WTC11 (cell line): ENCODE measurements around the gene TKFC. TPM values are rescaled to one million over a fixed set of nuclear protein-coding genes. Genes with fewer than 3 reads are reported as not detected.

Experiments
- ATAC-seq: fragments of 200-7000 bp; cut with Tn5 transposase; 2 replicates; pipeline ENCODE4 v1.10.0; 2021; ENCODE audit warnings: mild to moderate bottlenecking, moderate library complexity
- CTCF ChIA-PET: fragments of 300-600 bp; sonication (Branson Sonifier 250); formaldehyde crosslinking; loops from one replicate; lab custom pipeline; 2021; ENCODE audit warnings: antibody characterized with exemption; lab: Charles Lee
- POLR2A ChIA-PET: fragments of 350-600 bp; sonication (Branson Sonifier 250); formaldehyde crosslinking; loops from one replicate; lab custom pipeline; 2021; ENCODE audit warnings: antibody characterized with exemption; lab: Charles Lee
- DNase-seq: peaks from one replicate; pipeline ENCODE4 v3.0.0; 2021; ENCODE audit warnings: low spot score
- H3K27ac Mint-ChIP-seq: 2 replicates; pipeline ENCODE4 v1.8.0; 2021; ENCODE audit warnings: mixed read lengths
- H3K27me3 Mint-ChIP-seq: 2 replicates; pipeline ENCODE4 v1.8.0; 2021; ENCODE audit warnings: low read depth, mild to moderate bottlenecking, moderate library complexity, mixed read lengths
- H3K36me3 Mint-ChIP-seq: 2 replicates; pipeline ENCODE4 v1.8.0; 2021; ENCODE audit warnings: mixed read lengths
- H3K4me1 Mint-ChIP-seq: 2 replicates; pipeline ENCODE4 v1.8.0; 2022; ENCODE audit warnings: mixed read lengths
- H3K4me3 Mint-ChIP-seq: 2 replicates; pipeline ENCODE4 v1.8.0; 2021; ENCODE audit warnings: mild to moderate bottlenecking, moderate library complexity, mixed read lengths
- H3K9me3 Mint-ChIP-seq: 2 replicates; pipeline ENCODE4 v1.8.0; 2021; ENCODE audit warnings: mixed read lengths
- AFF4 ChIP-seq: sonication (generic); formaldehyde crosslinking; IDR thresholded peaks from 2 replicates; pipeline ENCODE4 v1.8.1; 2023; ENCODE audit warnings: mild to moderate bottlenecking, missing genetic modification reagents, borderline replicate concordance
- ATF1 ChIP-seq: sonication (generic); formaldehyde crosslinking; IDR thresholded peaks from 2 replicates; pipeline ENCODE4 v1.8.1; 2023; ENCODE audit warnings: mild to moderate bottlenecking, moderate library complexity, missing genetic modification reagents
- ATF6 ChIP-seq: sonication (generic); formaldehyde crosslinking; IDR thresholded peaks from 2 replicates; pipeline ENCODE4 v1.8.1; 2023; ENCODE audit warnings: mild to moderate bottlenecking, missing genetic modification reagents
- FOXJ3 ChIP-seq: sonication (generic); formaldehyde crosslinking; IDR thresholded peaks from 2 replicates; pipeline ENCODE4 v1.9.0; 2021; ENCODE audit warnings: missing genetic modification reagents, mild to moderate bottlenecking, borderline replicate concordance
- GABPB1 ChIP-seq: sonication (generic); formaldehyde crosslinking; IDR thresholded peaks from 2 replicates; pipeline ENCODE4 v1.8.1; 2023; ENCODE audit warnings: mild to moderate bottlenecking, missing genetic modification reagents
- HMGA2 ChIP-seq: fragments of 250-450 bp; sonication (Bioruptor Pico); IDR thresholded peaks from 2 replicates; pipeline ENCODE4 v1.4.0; 2021; ENCODE audit warnings: mild to moderate bottlenecking, moderate library complexity
- IRF2 ChIP-seq: sonication (generic); formaldehyde crosslinking; IDR thresholded peaks from 2 replicates; pipeline ENCODE4 v1.8.0; 2022; ENCODE audit warnings: low read depth, missing genetic modification reagents, borderline replicate concordance
- MYBL2 ChIP-seq: sonication (generic); formaldehyde crosslinking; IDR thresholded peaks from 2 replicates; pipeline ENCODE4 v1.8.1; 2023; ENCODE audit warnings: mild to moderate bottlenecking, moderate library complexity, missing genetic modification reagents
- NFE2L1 ChIP-seq: sonication (generic); formaldehyde crosslinking; IDR thresholded peaks from 2 replicates; pipeline ENCODE4 v1.8.1; 2023; ENCODE audit warnings: missing genetic modification reagents
- NFYB ChIP-seq: sonication (generic); formaldehyde crosslinking; conservative IDR thresholded peaks from 2 replicates; pipeline ENCODE4 v1.8.0; 2022; ENCODE audit warnings: low read depth, missing genetic modification reagents
- NR2C2 ChIP-seq: sonication (generic); formaldehyde crosslinking; IDR thresholded peaks from 2 replicates; pipeline ENCODE4 v1.8.0; 2022; ENCODE audit warnings: mild to moderate bottlenecking, missing genetic modification reagents
- OVOL2 ChIP-seq: fragments of 250-450 bp; sonication (Bioruptor Pico); IDR thresholded peaks from 2 replicates; pipeline ENCODE4 v1.9.0; 2021; ENCODE audit warnings: mild to moderate bottlenecking, borderline replicate concordance
- PREB ChIP-seq: sonication (generic); formaldehyde crosslinking; IDR thresholded peaks from 2 replicates; pipeline ENCODE4 v1.8.1; 2022; ENCODE audit warnings: mild to moderate bottlenecking, missing genetic modification reagents, moderate library complexity, borderline replicate concordance
- RELA ChIP-seq: sonication (generic); formaldehyde crosslinking; IDR thresholded peaks from 2 replicates; pipeline ENCODE4 v1.8.1; 2022; ENCODE audit warnings: missing genetic modification reagents, mild to moderate bottlenecking, borderline replicate concordance
- TCF7 ChIP-seq: sonication (generic); formaldehyde crosslinking; IDR thresholded peaks from 2 replicates; pipeline ENCODE4 v1.8.0; 2022; ENCODE audit warnings: mild to moderate bottlenecking, low read depth, missing genetic modification reagents, moderate library complexity
- TEAD1 ChIP-seq: sonication (generic); formaldehyde crosslinking; IDR thresholded peaks from 2 replicates; pipeline ENCODE4 v1.8.0; 2022; ENCODE audit warnings: mild to moderate bottlenecking, missing genetic modification reagents
- TP53 ChIP-seq: sonication (generic); formaldehyde crosslinking; IDR thresholded peaks from 2 replicates; pipeline ENCODE4 v1.8.1; 2023; ENCODE audit warnings: mild to moderate bottlenecking, missing genetic modification reagents
- ZBTB21 ChIP-seq: sonication (generic); formaldehyde crosslinking; IDR thresholded peaks from 2 replicates; pipeline ENCODE4 v1.8.1; 2023; ENCODE audit warnings: mild to moderate bottlenecking, missing genetic modification reagents, borderline replicate concordance
- ZNF138 ChIP-seq: sonication (generic); formaldehyde crosslinking; conservative IDR thresholded peaks from 2 replicates; pipeline ENCODE4 v1.8.1; 2022; ENCODE audit warnings: mild to moderate bottlenecking, moderate library complexity, missing genetic modification reagents
- ZNF416 ChIP-seq: fragments of 250-450 bp; sonication (Bioruptor Pico); IDR thresholded peaks from 2 replicates; pipeline ENCODE4 v1.9.0; 2021; ENCODE audit warnings: mild to moderate bottlenecking, inconsistent platforms
- ZSCAN18 ChIP-seq: fragments of 250-450 bp; sonication (Bioruptor Pico); IDR thresholded peaks from 2 replicates; pipeline ENCODE4 v2.1.2; 2022; ENCODE audit warnings: mild to moderate bottlenecking, moderate library complexity
- total RNA-seq: library from RNA; stranded (reverse); gene quantifications from 3 replicates; pipeline ENCODE4 v1.2.3, GENCODE V29; 2021

The TKFC gene
- total RNA-seq, 1 experiment from 2014 or later = 86.8 TPM

GRCh38 chr11:61369372-61370348 is 36.6 kb downstream of the TKFC start:
- H3K27ac Mint-ChIP-seq = no peak overlapping the region; the same call in 1 of the 2 replicates
- no peak for DNase-seq
- ChIA-PET CTCF (interaction anchor here (0.6 to 0.7 kb wide), 2 partner anchors 34 to 77 kb away, joined by 3 to 7 read pairs; no protein-coding TSS in a partner anchor), POLR2A (no interaction called here)
- TF ChIP-seq TP53 (CRISPR knock-in tag) (no peak), GABPB1 (CRISPR knock-in tag) (no peak), NFYB (CRISPR knock-in tag) (no peak), ATF1 (no peak), PREB (CRISPR knock-in tag) (no peak), TEAD1 (no peak), TCF7 (CRISPR knock-in tag) (no peak), AFF4 (CRISPR knock-in tag) (no peak), HMGA2 (no peak), IRF2 (CRISPR knock-in tag) (no peak)
- no peaks in the 10 kb centered on the region for H3K4me1 Mint-ChIP-seq
- H3K9me3 Mint-ChIP-seq = peaks cover 13% of the 10 kb centered on the region
- H3K27me3 Mint-ChIP-seq = no peaks in the 10 kb centered on the region
- H3K36me3 Mint-ChIP-seq = peaks cover 83% of the 10 kb centered on the region
- H3K4me3 Mint-ChIP-seq = no peak overlapping the region
- no peak for ATAC-seq

- TF ChIP-seq ZSCAN18 (CRISPR knock-in tag) = no peak
- Mint-ChIP-seq H3K4me3 (no peak overlapping the region), H3K4me1 (no peaks in the 10 kb centered on the region), H3K36me3 (peaks cover 87% of the 10 kb centered on the region), H3K27me3 (no peaks in the 10 kb centered on the region), H3K27ac (no peak overlapping the region), H3K9me3 (peaks cover 17% of the 10 kb centered on the region)
- ChIA-PET POLR2A (interaction anchor here (0.8 kb wide), 1 partner anchor 9 kb away, joined by 3 read pairs; the partner anchor contains the start of genes CYB561A3 and TMEM138), CTCF (interaction anchor here (1.1 kb wide), 1 partner anchor 65 kb away, joined by 3 read pairs; no protein-coding TSS in a partner anchor)
- ATAC-seq (no peak), DNase-seq (no peak)
Measured at GRCh38 chr11:61370349-61371005, 37.4 kb downstream of the TKFC start.

GRCh38 chr11:61372659-61373420 is 39.8 kb downstream of the TKFC start:
- Mint-ChIP-seq H3K36me3 (peaks cover 81% of the 10 kb centered on the region), H3K4me3 (no peak overlapping the region)
- POLR2A ChIA-PET = interaction anchor here (0.6 to 0.7 kb wide), 2 partner anchors 12 to 57 kb away, joined by 3 to 4 read pairs; partner anchors contain the start of gene SDHAF2

More at GRCh38 chr11:61372659-61373420, 39.8 kb downstream of the TKFC start:
- no peak for ATAC-seq
- Mint-ChIP-seq H3K4me1 (0 out of 2 replicates have a peak, but pooled peaks cover 3% of the 10 kb centered on the region), H3K9me3 (peaks cover 27% of the 10 kb centered on the region), H3K27me3 (no peaks in the 10 kb centered on the region), H3K27ac (no peak overlapping the region)
- CTCF ChIA-PET = interaction anchor here (0.6 kb wide), 1 partner anchor 36 kb away, joined by 3 read pairs; no protein-coding TSS in a partner anchor
- no peak for DNase-seq
- no peak for TF ChIP-seq ZBTB21
- no peak for TF ChIP-seq NR2C2 (CRISPR knock-in tag)
- no peak for TF ChIP-seq ZNF138
- no peak for TF ChIP-seq RELA
- no peak for TF ChIP-seq NFE2L1 (CRISPR knock-in tag)
- TF ChIP-seq ZNF416 (CRISPR knock-in tag) = no peak
- no peak for TF ChIP-seq FOXJ3 (CRISPR knock-in tag)
- no peak for TF ChIP-seq OVOL2 (CRISPR knock-in tag)
- TF ChIP-seq MYBL2 = no peak
- no peak for TF ChIP-seq ATF6 (CRISPR knock-in tag)
- TF ChIP-seq, all 79 proteins: peak for 0
